Endothelial cell of umbilical vein (primary cell): ENCODE results near the gene RBM6. TPM values are rescaled to one million over a fixed set of nuclear protein-coding genes. Genes with fewer than 3 reads are reported as not detected.

Experiments used
- BruUV-seq: library from RNA; stranded (reverse); fragments of 400-500 nt; replicated peaks from 2 replicates; lab custom pipeline; 2021; lab: Mats Ljungman, UMichigan
- CTCF ChIA-PET: fragments of 300-600, 350-600 bp; sonication (Branson Sonifier 250); formaldehyde crosslinking; loops from one replicate; lab custom pipeline; 2021; ENCODE audit warnings: antibody characterized with exemption, inconsistent platforms; lab: Charles Lee
- POLR2A ChIA-PET: fragments of 300-600, 350-600 bp; sonication (Branson Sonifier 250); formaldehyde crosslinking; loops from one replicate; lab custom pipeline; 2021; ENCODE audit warnings: antibody characterized with exemption, inconsistent platforms; lab: Charles Lee
- DNase-seq: peaks from one replicate; pipeline ENCODE4 v3.0.0-alpha.2; 2011; ENCODE audit warnings: low read depth, low spot score
- FAIRE-seq: peaks from 2 replicates; lab custom pipeline; 2011; peaks lifted over from hg19 to GRCh38; lab: Jason Lieb, UNC
- H2AFZ ChIP-seq: 2 replicates; pipeline ENCODE4 v1.6.0; 2012; ENCODE audit warnings: low read depth, low read length, control low read depth, inconsistent platforms
- H3K27ac ChIP-seq: 2 replicates; pipeline ENCODE4 v1.5.1; 2011; ENCODE audit warnings: low read depth, mild to moderate bottlenecking, control low read depth, low read length, moderate library complexity; ENCODE audit not compliant: insufficient read depth
- H3K27me3 ChIP-seq, 2 experiments: 2 replicates each; pipeline versions ENCODE4 v1.6.0 to v1.6.1; 2011; ENCODE audit warnings: low read length in 2 of 2, mixed read lengths in 1 of 2; ENCODE audit not compliant: control insufficient read depth in 2 of 2, insufficient read depth in 2 of 2
- H3K36me3 ChIP-seq, 2 experiments: 2 replicates in 1 of 2; 3 replicates in 1 of 2; pipeline ENCODE4 v1.5.1; 2011; ENCODE audit warnings: low read length in 2 of 2, mild to moderate bottlenecking in 1 of 2, moderate library complexity in 1 of 2; ENCODE audit not compliant: control insufficient read depth in 2 of 2, insufficient read depth in 2 of 2; ENCODE audit errors: extremely low read depth in 1 of 2
- H3K4me1 ChIP-seq: 3 replicates; pipeline ENCODE4 v1.5.1; 2011; ENCODE audit warnings: mild to moderate bottlenecking, low read length; ENCODE audit not compliant: control insufficient read depth, insufficient read depth; ENCODE audit errors: extremely low read depth
- H3K4me2 ChIP-seq: 2 replicates; pipeline ENCODE4 v1.6.1; 2011; ENCODE audit warnings: low read length, control low read depth, mixed read lengths; ENCODE audit not compliant: insufficient read depth
- H3K4me3 ChIP-seq, 3 experiments: fragments of 200-600 bp in 1 of 3; sonication (generic), shearing (Covaris generic) in 1 of 3; replicated peaks in 1 of 3; 2 replicates each; pipeline ENCODE4 v1.5.1; 2011 to 2016; ENCODE audit warnings: control low read depth in 3 of 3, low read length in 3 of 3, mild to moderate bottlenecking in 2 of 3, inconsistent platforms in 1 of 3, low read depth in 1 of 3, moderate library complexity in 1 of 3; ENCODE audit not compliant: insufficient read depth in 1 of 3
- H3K79me2 ChIP-seq: 2 replicates; pipeline ENCODE4 v1.6.0; 2012; ENCODE audit warnings: low read length, inconsistent platforms; ENCODE audit not compliant: control insufficient read depth, insufficient read depth
- H3K9ac ChIP-seq: replicated peaks from 2 replicates; pipeline ENCODE3; 2011; ENCODE audit warnings: low read length, control low read depth; ENCODE audit not compliant: insufficient read depth; ENCODE audit errors: extremely low read depth
- H3K9me1 ChIP-seq: replicated peaks from 3 replicates; pipeline ENCODE4 v1.6.0; 2011; ENCODE audit warnings: mild to moderate bottlenecking, low read length; ENCODE audit not compliant: control insufficient read depth, insufficient read depth; ENCODE audit errors: extremely low read depth
- H3K9me3 ChIP-seq: replicated peaks from 2 replicates; pipeline ENCODE4 v1.5.1; 2012; ENCODE audit warnings: low read length, inconsistent platforms; ENCODE audit not compliant: control insufficient read depth, insufficient read depth
- H4K20me1 ChIP-seq: replicated peaks from 2 replicates; pipeline ENCODE3; 2011; ENCODE audit warnings: mild to moderate bottlenecking, low read length; ENCODE audit not compliant: control insufficient read depth, insufficient read depth; ENCODE audit errors: extremely low read depth
- CTCF ChIP-seq, 2 donors: IDR thresholded peaks; 1 replicate in 1 of 2; 2 replicates in 1 of 2; pipeline ENCODE4 v1.5.1; 2011; ENCODE audit warnings: low read length in 2 of 2, mild to moderate bottlenecking in 2 of 2, moderate library complexity in 2 of 2, control low read depth in 1 of 2, inconsistent platforms in 1 of 2, low read depth in 1 of 2; ENCODE audit not compliant: insufficient read depth in 1 of 2; ENCODE audit errors: extremely low read depth in 1 of 2
- EZH2 ChIP-seq: IDR thresholded peaks from 2 replicates; pipeline ENCODE4 v1.6.1; 2012; ENCODE audit warnings: borderline replicate concordance, low read depth, mild to moderate bottlenecking, moderate library complexity, low read length, inconsistent platforms; ENCODE audit not compliant: severe bottlenecking
- FOS ChIP-seq: IDR thresholded peaks from 2 replicates; pipeline ENCODE4 v1.6.1; 2011; ENCODE audit warnings: mild to moderate bottlenecking, low read length, moderate library complexity, borderline replicate concordance; ENCODE audit not compliant: insufficient read depth
- GATA2 ChIP-seq: IDR thresholded peaks from 2 replicates; pipeline ENCODE4 v1.7.0; 2011; ENCODE audit warnings: low read depth, mild to moderate bottlenecking, moderate library complexity, mixed read lengths, low read length; ENCODE audit not compliant: insufficient read length, insufficient read depth
- JUN ChIP-seq: IDR thresholded peaks from 2 replicates; pipeline ENCODE4 v1.6.1; 2011; ENCODE audit warnings: borderline replicate concordance, low read depth; ENCODE audit not compliant: insufficient read length, insufficient read depth
- MAX ChIP-seq: IDR thresholded peaks from 2 replicates; pipeline ENCODE4 v1.6.1; 2011; ENCODE audit not compliant: insufficient read depth, insufficient read length
- MYC ChIP-seq: IDR thresholded peaks from one replicate; pipeline ENCODE4 v1.6.1; 2011; ENCODE audit warnings: mild to moderate bottlenecking, low read depth, low read length
- POLR2A ChIP-seq: IDR thresholded peaks from 2 replicates; pipeline ENCODE4 v1.6.1; 2012; ENCODE audit warnings: low read depth, mild to moderate bottlenecking, control low read depth, low read length
- POLR2AphosphoS5 ChIP-seq: IDR thresholded peaks from 2 replicates; pipeline ENCODE4 v1.6.1; 2012; ENCODE audit warnings: low read depth, mild to moderate bottlenecking, control low read depth, low read length, moderate library complexity; ENCODE audit not compliant: insufficient read depth
- dilution Hi-C: fragments of 300-500 bp; cut with MboI; formaldehyde crosslinking; loops from one replicate; pipeline ENCODE4 v1.15.0; 2019; ENCODE audit warnings: low sequenced_read_pairs; ENCODE audit not compliant: extremely low pct_ligation_motif_present
- intact Hi-C: fragments of 100-400 bp; cut with micrococcal nuclease; formaldehyde crosslinking; loops from one replicate; pipeline ENCODE4 v1.10.0; 2022
- polyA plus RNA-seq, 4 experiments: library from polyadenylated mRNA; depleted of rRNA in 3 of 4; stranded (reverse) in 3 of 4; unstranded in 1 of 4; fragments of >200 nt; gene quantifications; 2 replicates each; pipeline versions ENCODE4 v1.2.1 to v1.2.3, GENCODE V29; 2011 to 2012; ENCODE audit warnings: missing spikeins in 1 of 4
- total RNA-seq: library from RNA; stranded (reverse); gene quantifications from 2 replicates; pipeline ENCODE4 v1.2.3, GENCODE V29; 2021

Gene RBM6
- total and polyA plus RNA-seq, 2 donors (not counting 3 experiments of a cell fraction or from before 2014, with no cell fraction given) = 30.4 to 94.5 TPM

- no peaks in the 10 kb centered on the region for H3K9me1 ChIP-seq
- H3K79me2 ChIP-seq = peaks cover 4% of the 10 kb centered on the region
- no peaks in the 10 kb centered on the region for H3K27me3 ChIP-seq
- no peaks in the 10 kb centered on the region for H4K20me1 ChIP-seq
- dilution Hi-C loops = no loop called here
- H3K4me1 ChIP-seq = peaks cover 5% of the 10 kb centered on the region
- H3K4me2 ChIP-seq = peak within 1 kb of the TSS; percentile 66
- CTCF ChIA-PET = interaction anchor here (0.7 to 1.8 kb wide), 15 partner anchors 10 to 480 kb away, joined by 3 to 16 read pairs (median 4); partner anchors contain the start of genes GMPPB, INKA1 and RBM6
- no peaks in the 10 kb centered on the region for H3K36me3 ChIP-seq
- DNase-seq (peak; percentile 93), FAIRE-seq (peak; percentile 98)
- POLR2A ChIA-PET = interaction anchor here (0.7 to 1.7 kb wide), 3 partner anchors 10 to 261 kb away, joined by 3 to 19 read pairs (median 3); partner anchors contain the start of gene RBM6
- TF ChIP-seq JUN (no peak), MAX (peak; percentile 44), POLR2A (peak; percentile 80), GATA2 (no peak), POLR2AphosphoS5 (no peak), MYC (no peak), FOS (no peak), EZH2 (no peak), CTCF (IDR thresholded peaks at IDR 0.05; ENCODE audit: extremely low read depth in 1 of 2, insufficient read depth in 1 of 2, low read depth in 1 of 2, low read length in 2 of 2) (peak in 1 of 2 donors; percentile 30)
- peak within 1 kb of the TSS; percentile 65 to 75 (median 68) for H3K4me3 ChIP-seq
- H3K9ac ChIP-seq = peak within 1 kb of the TSS; percentile 49
- intact Hi-C loops = loop anchor here (1.0 kb wide), 1 partner anchor 10 kb away; no protein-coding TSS in a partner anchor
- H3K9me3 ChIP-seq = no peaks in the 10 kb centered on the region
- no TSS peak for BruUV-seq
- H3K27ac ChIP-seq = peak within 1 kb of the TSS; percentile 51
- peak within 1 kb of the TSS; percentile 97 for H2AFZ ChIP-seq
These were observed 10.4 kb upstream of the RBM6 start, which contains the start of gene MON1A for GRCh38 chr3:49929291-49930167. Gene MON1A (minus strand): TSS chr3:49929811. CDS start chr3:49913346, 16,465 bp downstream.
